MCF 10A (cell line): ENCODE data around the gene MCC. TPM values are rescaled to one million over a fixed set of nuclear protein-coding genes. Genes with fewer than 3 reads are reported as not detected.
A peak's percentile ranks its signal among the peaks of the same experiment; 100 is the strongest.

Experiments
- BruUV-seq: library from RNA; stranded (reverse); fragments of 400-500 nt; replicated peaks from 2 replicates; lab custom pipeline; 2021; lab: Mats Ljungman, UMichigan
- CTCF ChIA-PET: fragments of 300-600 bp; sonication (Branson Sonifier 250); formaldehyde crosslinking; extraction: SDS; loops from one replicate; lab custom pipeline; 2021; ENCODE audit warnings: antibody characterized with exemption, inconsistent platforms; lab: Yijun Ruan, JAX
- POLR2A ChIA-PET: fragments of 300-600, 350-650 bp; sonication (Branson Sonifier 250); formaldehyde crosslinking; extraction: SDS; loops from one replicate; lab custom pipeline; 2020; ENCODE audit warnings: antibody characterized with exemption, inconsistent platforms; lab: Yijun Ruan, JAX
- DNase-seq: peaks from one replicate; pipeline ENCODE4 v3.0.0-alpha.2; 2018; ENCODE audit not compliant: unreplicated experiment
- H3K27ac Mint-ChIP-seq: one replicate; pipeline ENCODE4 v1.8.0; 2022; ENCODE audit warnings: mild to moderate bottlenecking, low read depth, mixed read lengths; ENCODE audit not compliant: unreplicated experiment
- H3K27me3 Mint-ChIP-seq: one replicate; pipeline ENCODE4 v1.8.0; 2022; ENCODE audit warnings: mixed read lengths; ENCODE audit not compliant: insufficient read depth, unreplicated experiment
- H3K36me3 Mint-ChIP-seq: one replicate; pipeline ENCODE4 v1.8.0; 2022; ENCODE audit warnings: mild to moderate bottlenecking, moderate library complexity, mixed read lengths; ENCODE audit not compliant: insufficient read depth, unreplicated experiment
- H3K4me1 Mint-ChIP-seq: one replicate; pipeline ENCODE4 v1.8.0; 2022; ENCODE audit warnings: mixed read lengths; ENCODE audit not compliant: insufficient read depth, unreplicated experiment
- H3K4me3 Mint-ChIP-seq: one replicate; pipeline ENCODE4 v1.8.0; 2022; ENCODE audit warnings: mild to moderate bottlenecking, moderate library complexity, mixed read lengths; ENCODE audit not compliant: unreplicated experiment
- H3K9me3 Mint-ChIP-seq: one replicate; pipeline ENCODE4 v1.8.0; 2022; ENCODE audit warnings: mixed read lengths; ENCODE audit not compliant: unreplicated experiment
- intact Hi-C: fragments of 100-400 bp; cut with micrococcal nuclease; formaldehyde crosslinking; loops from 2 replicates; pipeline ENCODE4 v1.14.1; 2022
- total RNA-seq: library from RNA; stranded (reverse); gene quantifications from 2 replicates; pipeline ENCODE4 v1.2.3, GENCODE V29; 2022
- TF ChIP-seq, protein P1 (sequence below): fragments of 200-600 bp; IDR thresholded peaks from one replicate; pipeline ENCODE4 v1.8.0; 2022; ENCODE audit warnings: antibody characterized with exemption, mild to moderate bottlenecking; ENCODE audit not compliant: unreplicated experiment

MCC gene
- total RNA-seq, 1 experiment from 2014 or later = 25.3 TPM

DNA sequence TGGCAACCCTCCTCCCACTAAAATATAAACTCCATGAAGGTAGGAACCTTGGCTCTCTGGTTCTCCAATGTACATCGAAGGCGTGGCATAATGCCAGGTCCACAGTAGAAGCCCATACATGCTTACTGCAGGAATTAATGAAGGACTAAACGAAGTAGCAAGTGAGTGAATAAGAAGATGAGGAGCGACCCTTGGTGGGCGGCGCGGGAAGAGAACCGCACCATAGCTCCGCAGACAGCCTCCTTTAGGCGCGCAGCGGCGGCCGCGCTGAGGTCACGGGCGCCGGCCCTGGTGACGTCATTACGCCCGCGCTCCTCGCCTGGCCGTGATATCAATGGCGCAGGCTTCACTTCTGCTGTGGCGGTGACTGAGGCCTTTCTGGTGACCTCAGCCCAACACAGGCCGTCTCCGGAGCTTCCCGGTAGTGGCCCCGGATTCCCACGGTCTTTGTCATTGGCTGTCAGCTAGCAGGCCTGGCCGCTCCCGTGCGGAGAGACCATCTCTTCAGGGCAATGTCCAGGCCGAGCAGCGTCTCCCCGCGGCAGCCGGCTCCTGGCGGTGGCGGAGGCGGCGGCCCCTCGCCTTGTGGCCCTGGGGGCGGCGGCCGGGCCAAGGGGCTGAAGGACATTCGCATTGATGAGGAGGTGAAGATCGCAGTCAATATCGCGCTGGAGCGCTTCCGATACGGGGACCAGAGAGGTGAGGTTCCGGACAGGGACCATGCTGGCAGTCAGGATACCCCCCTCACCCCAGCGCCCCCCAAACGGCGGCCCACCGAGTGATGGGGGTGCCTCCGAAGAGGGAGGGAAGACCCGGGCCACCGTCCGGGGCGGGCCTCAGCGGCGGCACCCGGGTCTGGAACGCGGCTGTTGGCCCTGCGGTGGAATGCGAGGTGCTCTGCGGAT lies 25.4 kb upstream of the MCC start, which contains the start of gene YTHDC2:
Gene YTHDC2, plus strand, starts transcription at position 311 of the 905 bp plus-strand sequence. Its CDS starts 202 bp downstream, at position 513.
- Mint-ChIP-seq H3K36me3 (peaks cover 9% of the 10 kb centered on the region), H3K9me3 (no peaks in the 10 kb centered on the region), H3K27me3 (no peaks in the 10 kb centered on the region), H3K27ac (peak within 1 kb of the TSS; percentile 91), H3K4me1 (peaks cover 40% of the 10 kb centered on the region), H3K4me3 (peak within 1 kb of the TSS; percentile 89)
- CTCF ChIA-PET = interaction anchor here (0.6 to 9.0 kb wide), 12 partner anchors 11 to 592 kb away, joined by 3 to 109 read pairs (median 8); partner anchors contain the start of genes MCC and REEP5
- intact Hi-C loops = loop anchor here (1.0 to 5.0 kb wide), 5 partner anchors 93 to 961 kb away; partner anchors contain the start of gene DCP2
- POLR2A ChIA-PET = interaction anchor here (0.5 to 5.2 kb wide), 17 partner anchors 9 to 555 kb away, joined by 3 to 37 read pairs (median 5); partner anchors contain the start of genes DCP2 and MCC
- TF ChIP-seq, protein P1, sequence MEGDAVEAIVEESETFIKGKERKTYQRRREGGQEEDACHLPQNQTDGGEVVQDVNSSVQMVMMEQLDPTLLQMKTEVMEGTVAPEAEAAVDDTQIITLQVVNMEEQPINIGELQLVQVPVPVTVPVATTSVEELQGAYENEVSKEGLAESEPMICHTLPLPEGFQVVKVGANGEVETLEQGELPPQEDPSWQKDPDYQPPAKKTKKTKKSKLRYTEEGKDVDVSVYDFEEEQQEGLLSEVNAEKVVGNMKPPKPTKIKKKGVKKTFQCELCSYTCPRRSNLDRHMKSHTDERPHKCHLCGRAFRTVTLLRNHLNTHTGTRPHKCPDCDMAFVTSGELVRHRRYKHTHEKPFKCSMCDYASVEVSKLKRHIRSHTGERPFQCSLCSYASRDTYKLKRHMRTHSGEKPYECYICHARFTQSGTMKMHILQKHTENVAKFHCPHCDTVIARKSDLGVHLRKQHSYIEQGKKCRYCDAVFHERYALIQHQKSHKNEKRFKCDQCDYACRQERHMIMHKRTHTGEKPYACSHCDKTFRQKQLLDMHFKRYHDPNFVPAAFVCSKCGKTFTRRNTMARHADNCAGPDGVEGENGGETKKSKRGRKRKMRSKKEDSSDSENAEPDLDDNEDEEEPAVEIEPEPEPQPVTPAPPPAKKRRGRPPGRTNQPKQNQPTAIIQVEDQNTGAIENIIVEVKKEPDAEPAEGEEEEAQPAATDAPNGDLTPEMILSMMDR = peak; percentile 8
- no TSS peak for BruUV-seq
- peak; percentile 82 for DNase-seq

DNA sequence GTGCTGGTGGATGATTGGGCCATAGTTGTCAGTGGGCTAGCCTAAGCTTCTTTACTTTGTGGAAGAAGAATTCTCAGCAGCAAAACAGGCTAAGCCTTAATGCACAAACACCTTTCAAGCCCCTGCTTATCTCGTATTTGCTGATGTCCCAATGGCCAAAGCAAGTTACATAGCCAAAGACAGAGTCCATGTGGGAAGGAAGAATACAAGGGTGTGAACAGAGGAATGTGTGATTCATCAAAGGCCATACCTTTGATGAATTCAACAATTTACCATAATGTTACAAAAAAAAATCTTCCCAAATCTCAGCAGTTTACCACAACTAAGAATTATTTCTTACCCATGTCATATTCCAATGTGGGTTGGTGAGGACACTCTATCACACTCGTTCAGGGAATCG lies 24.1 kb upstream of the MCC start:
- no peak for DNase-seq

DNA sequence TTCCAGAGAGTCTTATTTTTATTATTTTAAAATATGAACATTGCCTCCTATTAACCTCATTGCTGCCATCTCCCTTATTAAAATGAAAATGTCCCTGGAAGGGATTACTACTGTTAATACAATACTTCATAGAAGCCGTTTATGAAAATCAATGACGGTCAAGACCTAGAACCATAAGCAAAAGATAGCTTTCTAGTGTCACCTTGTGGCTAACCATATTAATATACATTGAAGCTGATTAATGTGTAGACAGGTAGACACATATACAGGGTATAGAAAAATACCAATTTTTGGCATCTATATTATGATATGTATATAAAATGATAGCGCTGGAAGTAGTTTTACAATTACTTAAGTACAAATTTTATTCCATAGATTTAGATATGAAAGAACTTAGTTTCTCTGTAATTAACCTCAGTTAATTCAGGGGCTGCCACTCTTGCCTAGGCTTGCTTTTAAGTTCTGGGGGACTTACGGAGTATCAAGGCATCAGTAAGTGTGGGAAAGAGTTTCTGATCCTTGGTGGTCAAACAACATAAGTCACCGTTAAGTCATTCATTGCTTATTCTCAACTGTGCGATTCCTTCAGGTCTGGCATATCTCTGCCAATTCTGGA lies 22.7 kb upstream of the MCC start:
- Mint-ChIP-seq H3K9me3 (no peaks in the 10 kb centered on the region), H3K27me3 (no peaks in the 10 kb centered on the region), H3K36me3 (no peaks in the 10 kb centered on the region), H3K4me3 (no peak overlapping the region), H3K27ac (no peak overlapping the region), H3K4me1 (peaks cover 35% of the 10 kb centered on the region)
- TF ChIP-seq, protein P1 = peak; percentile 66
- POLR2A ChIA-PET = interaction anchor here (0.6 to 4.2 kb wide), 14 partner anchors 11 to 535 kb away, joined by 3 to 25 read pairs (median 4); partner anchors contain the start of genes DCP2 and MCC
- CTCF ChIA-PET = interaction anchor here (0.6 to 9.0 kb wide), 36 partner anchors 8 to 526 kb away, joined by 3 to 109 read pairs (median 5); partner anchors contain the start of gene MCC
- peak; percentile 70 for DNase-seq
- BruUV-seq = no TSS peak
- intact Hi-C loops = loop anchor here (1.0 to 5.0 kb wide), 8 partner anchors 132 to 959 kb away; partner anchors contain the start of gene DCP2

More for the DNA sequence above, 24.1 kb upstream of the MCC start:
- no peaks in the 10 kb centered on the region for H3K36me3 Mint-ChIP-seq
- intact Hi-C loops = loop anchor here (5.0 kb wide), 4 partner anchors 350 to 960 kb away; partner anchors contain the start of gene DCP2
- no peaks in the 10 kb centered on the region for H3K27me3 Mint-ChIP-seq
- TF ChIP-seq, protein P1 = no peak
- ChIA-PET POLR2A (interaction anchor here (0.6 to 5.2 kb wide), 6 partner anchors 18 to 517 kb away, joined by 3 to 37 read pairs (median 4); partner anchors contain the start of gene MCC), CTCF (interaction anchor here (0.6 to 9.0 kb wide), 14 partner anchors 9 to 1005 kb away, joined by 3 to 109 read pairs (median 4); partner anchors contain the start of gene MCC)
- no peak overlapping the region for H3K4me3 Mint-ChIP-seq
- H3K9me3 Mint-ChIP-seq = no peaks in the 10 kb centered on the region
- BruUV-seq = no TSS peak
- peaks cover 44% of the 10 kb centered on the region for H3K4me1 Mint-ChIP-seq
- no peak overlapping the region for H3K27ac Mint-ChIP-seq
